Neural progenitor cell (in vitro differentiated cells): Measurements from ENCODE around the gene TDRD9. TPM values are rescaled to one million over a fixed set of nuclear protein-coding genes. Genes with fewer than 3 reads are reported as not detected.

Experiments
- DNase-seq: peaks from one replicate; pipeline ENCODE4 v3.0.0-alpha.2; 2016; ENCODE audit warnings: low spot score
- H2AFZ ChIP-seq: fragments of 200-600 bp; sonication (generic); replicated peaks from 2 replicates; pipeline ENCODE4 v1.6.1; 2016; ENCODE audit warnings: antibody characterized with exemption
- H3F3A ChIP-seq: fragments of 200-600 bp; sonication (generic); 2 replicates; pipeline ENCODE4 v1.6.1; 2016; ENCODE audit warnings: antibody characterized with exemption, low read depth
- H3K27ac ChIP-seq: fragments of 200-600 bp; sonication (generic); 2 replicates; pipeline ENCODE4 v1.5.1; 2016; ENCODE audit warnings: mild to moderate bottlenecking
- H3K27me3 ChIP-seq: fragments of 200-600 bp; sonication (generic); 2 replicates; pipeline ENCODE4 v1.6.1; 2016; ENCODE audit warnings: mild to moderate bottlenecking, moderate library complexity
- H3K36me3 ChIP-seq: fragments of 200-600 bp; sonication (generic); 2 replicates; pipeline ENCODE4 v1.5.1; 2016
- H3K4me1 ChIP-seq: fragments of 200-600 bp; sonication (generic); 2 replicates; pipeline ENCODE4 v1.6.1; 2016; ENCODE audit warnings: mixed run types
- H3K4me2 ChIP-seq: fragments of 200-600 bp; sonication (generic); 2 replicates; pipeline ENCODE4 v1.6.1; 2016
- H3K4me3 ChIP-seq: fragments of 200-600 bp; sonication (generic); 2 replicates; pipeline ENCODE4 v1.5.1; 2016
- H3K79me2 ChIP-seq: fragments of 200-600 bp; sonication (generic); 2 replicates; pipeline ENCODE4 v1.6.1; 2016; ENCODE audit warnings: low read depth
- H3K9ac ChIP-seq: fragments of 200-600 bp; sonication (generic); 2 replicates; pipeline ENCODE4 v1.6.1; 2016
- H3K9me3 ChIP-seq: fragments of 200-600 bp; sonication (generic); 2 replicates; pipeline ENCODE4 v1.5.1; 2016; ENCODE audit warnings: low read depth
- H4K20me1 ChIP-seq: fragments of 200-600 bp; sonication (generic); 2 replicates; pipeline ENCODE4 v1.6.1; 2016; ENCODE audit warnings: low read depth
- H3K27ac Mint-ChIP-seq: 3 replicates; pipeline ENCODE4 v1.8.0; 2021; ENCODE audit warnings: mixed read lengths
- H3K27me3 Mint-ChIP-seq: 2 replicates; pipeline ENCODE4 v1.8.0; 2022; ENCODE audit warnings: low read depth, mild to moderate bottlenecking, inconsistent platforms, moderate library complexity, mixed read lengths; ENCODE audit not compliant: insufficient read depth
- H3K36me3 Mint-ChIP-seq: 3 replicates; pipeline ENCODE4 v1.8.0; 2021; ENCODE audit warnings: mixed read lengths
- H3K4me1 Mint-ChIP-seq: 3 replicates; pipeline ENCODE4 v1.8.0; 2021; ENCODE audit warnings: mixed read lengths
- H3K4me3 Mint-ChIP-seq: 3 replicates; pipeline ENCODE4 v1.8.0; 2021; ENCODE audit warnings: mild to moderate bottlenecking, moderate library complexity, mixed read lengths
- H3K9me3 Mint-ChIP-seq: 3 replicates; pipeline ENCODE4 v1.8.0; 2020; ENCODE audit warnings: mixed read lengths
- EZH2 ChIP-seq: fragments of 200-600 bp; sonication (generic); IDR thresholded peaks from 2 replicates; pipeline ENCODE4 v1.6.1; 2017; ENCODE audit warnings: antibody characterized with exemption, mild to moderate bottlenecking, moderate library complexity
- EZH2phosphoT487 ChIP-seq: fragments of 200-600 bp; sonication (generic); IDR thresholded peaks from 2 replicates; pipeline ENCODE4 v1.6.1; 2017; ENCODE audit warnings: antibody characterized with exemption
- total RNA-seq: library from RNA; depleted of rRNA; stranded (reverse); fragments of >200 nt; gene quantifications from 2 replicates; pipeline ENCODE4 v1.2.3, GENCODE V29; 2015; ENCODE audit warnings: low replicate concordance
- TF ChIP-seq, protein P1 (sequence below): fragments of 200-600 bp; sonication (generic); IDR thresholded peaks from 2 replicates; pipeline ENCODE4 v1.5.1; 2017; ENCODE audit warnings: antibody characterized with exemption, mild to moderate bottlenecking

Gene TDRD9, protein sequence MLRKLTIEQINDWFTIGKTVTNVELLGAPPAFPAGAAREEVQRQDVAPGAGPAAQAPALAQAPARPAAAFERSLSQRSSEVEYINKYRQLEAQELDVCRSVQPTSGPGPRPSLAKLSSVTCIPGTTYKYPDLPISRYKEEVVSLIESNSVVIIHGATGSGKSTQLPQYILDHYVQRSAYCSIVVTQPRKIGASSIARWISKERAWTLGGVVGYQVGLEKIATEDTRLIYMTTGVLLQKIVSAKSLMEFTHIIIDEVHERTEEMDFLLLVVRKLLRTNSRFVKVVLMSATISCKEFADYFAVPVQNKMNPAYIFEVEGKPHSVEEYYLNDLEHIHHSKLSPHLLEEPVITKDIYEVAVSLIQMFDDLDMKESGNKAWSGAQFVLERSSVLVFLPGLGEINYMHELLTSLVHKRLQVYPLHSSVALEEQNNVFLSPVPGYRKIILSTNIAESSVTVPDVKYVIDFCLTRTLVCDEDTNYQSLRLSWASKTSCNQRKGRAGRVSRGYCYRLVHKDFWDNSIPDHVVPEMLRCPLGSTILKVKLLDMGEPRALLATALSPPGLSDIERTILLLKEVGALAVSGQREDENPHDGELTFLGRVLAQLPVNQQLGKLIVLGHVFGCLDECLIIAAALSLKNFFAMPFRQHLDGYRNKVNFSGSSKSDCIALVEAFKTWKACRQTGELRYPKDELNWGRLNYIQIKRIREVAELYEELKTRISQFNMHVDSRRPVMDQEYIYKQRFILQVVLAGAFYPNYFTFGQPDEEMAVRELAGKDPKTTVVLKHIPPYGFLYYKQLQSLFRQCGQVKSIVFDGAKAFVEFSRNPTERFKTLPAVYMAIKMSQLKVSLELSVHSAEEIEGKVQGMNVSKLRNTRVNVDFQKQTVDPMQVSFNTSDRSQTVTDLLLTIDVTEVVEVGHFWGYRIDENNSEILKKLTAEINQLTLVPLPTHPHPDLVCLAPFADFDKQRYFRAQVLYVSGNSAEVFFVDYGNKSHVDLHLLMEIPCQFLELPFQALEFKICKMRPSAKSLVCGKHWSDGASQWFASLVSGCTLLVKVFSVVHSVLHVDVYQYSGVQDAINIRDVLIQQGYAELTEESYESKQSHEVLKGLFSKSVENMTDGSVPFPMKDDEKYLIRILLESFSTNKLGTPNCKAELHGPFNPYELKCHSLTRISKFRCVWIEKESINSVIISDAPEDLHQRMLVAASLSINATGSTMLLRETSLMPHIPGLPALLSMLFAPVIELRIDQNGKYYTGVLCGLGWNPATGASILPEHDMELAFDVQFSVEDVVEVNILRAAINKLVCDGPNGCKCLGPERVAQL (N-terminal part only)
- total RNA-seq: not detected in 2 replicates

DNA sequence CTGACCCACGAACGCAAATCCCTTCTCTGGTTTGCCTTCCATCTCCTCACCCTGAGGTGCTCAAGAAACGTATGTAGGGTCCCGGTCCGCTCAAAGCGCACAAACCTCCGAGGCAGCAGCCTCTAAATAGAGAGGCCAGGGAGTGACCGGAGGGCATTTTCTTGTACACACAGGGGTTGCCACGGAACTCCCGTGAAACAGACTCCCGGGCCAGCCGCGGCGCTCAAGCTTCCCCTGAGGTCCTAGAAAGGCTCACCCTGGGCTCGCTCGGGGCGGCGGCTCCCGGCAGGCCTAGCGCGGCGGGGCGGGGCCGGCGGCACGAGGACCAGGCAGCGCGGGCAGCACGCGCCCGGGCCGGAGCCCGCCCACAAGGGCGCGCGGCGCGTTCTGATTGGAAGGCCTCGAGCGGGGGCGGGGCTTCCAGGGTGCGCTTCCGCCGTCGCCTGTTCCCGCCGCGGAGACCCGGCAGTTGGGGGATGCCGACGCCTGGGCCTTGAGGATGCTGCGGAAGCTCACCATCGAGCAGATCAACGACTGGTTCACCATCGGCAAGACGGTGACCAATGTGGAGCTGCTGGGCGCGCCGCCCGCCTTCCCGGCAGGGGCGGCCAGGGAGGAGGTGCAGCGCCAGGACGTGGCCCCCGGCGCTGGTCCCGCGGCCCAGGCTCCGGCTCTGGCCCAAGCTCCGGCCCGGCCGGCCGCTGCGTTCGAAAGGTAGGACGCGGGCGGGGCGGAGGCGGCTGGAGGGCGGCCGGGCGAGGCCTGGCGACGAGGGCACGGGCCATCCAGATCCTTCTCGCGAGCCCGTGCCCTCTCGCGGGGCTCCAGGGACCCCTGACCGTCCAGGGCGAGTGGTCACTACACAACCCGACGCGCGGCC lies at the start of gene TDRD9:
Gene TDRD9 (plus strand): TSS at position 446 of the 880 bp plus-strand sequence. CDS start 54 bp downstream, at position 500.
- Histone ChIP-seq H3K27me3 (no peaks in the 10 kb centered on the region), H3F3A (no peaks in the 10 kb centered on the region), H3K9me3 (no peaks in the 10 kb centered on the region), H3K9ac (no peak within 1 kb of the TSS), H4K20me1 (no peaks in the 10 kb centered on the region), H3K4me2 (no peak within 1 kb of the TSS), H3K79me2 (no peaks in the 10 kb centered on the region), H3K4me3 (no peak within 1 kb of the TSS), H3K4me1 (no peaks in the 10 kb centered on the region), H2AFZ (no peak within 1 kb of the TSS), H3K27ac (no peak within 1 kb of the TSS), H3K36me3 (no peaks in the 10 kb centered on the region)
- peaks cover 3% of the 10 kb centered on the region for H3K9me3 Mint-ChIP-seq
- no peak for TF ChIP-seq EZH2phosphoT487
- TF ChIP-seq EZH2: no peak
- TF ChIP-seq, protein P1, sequence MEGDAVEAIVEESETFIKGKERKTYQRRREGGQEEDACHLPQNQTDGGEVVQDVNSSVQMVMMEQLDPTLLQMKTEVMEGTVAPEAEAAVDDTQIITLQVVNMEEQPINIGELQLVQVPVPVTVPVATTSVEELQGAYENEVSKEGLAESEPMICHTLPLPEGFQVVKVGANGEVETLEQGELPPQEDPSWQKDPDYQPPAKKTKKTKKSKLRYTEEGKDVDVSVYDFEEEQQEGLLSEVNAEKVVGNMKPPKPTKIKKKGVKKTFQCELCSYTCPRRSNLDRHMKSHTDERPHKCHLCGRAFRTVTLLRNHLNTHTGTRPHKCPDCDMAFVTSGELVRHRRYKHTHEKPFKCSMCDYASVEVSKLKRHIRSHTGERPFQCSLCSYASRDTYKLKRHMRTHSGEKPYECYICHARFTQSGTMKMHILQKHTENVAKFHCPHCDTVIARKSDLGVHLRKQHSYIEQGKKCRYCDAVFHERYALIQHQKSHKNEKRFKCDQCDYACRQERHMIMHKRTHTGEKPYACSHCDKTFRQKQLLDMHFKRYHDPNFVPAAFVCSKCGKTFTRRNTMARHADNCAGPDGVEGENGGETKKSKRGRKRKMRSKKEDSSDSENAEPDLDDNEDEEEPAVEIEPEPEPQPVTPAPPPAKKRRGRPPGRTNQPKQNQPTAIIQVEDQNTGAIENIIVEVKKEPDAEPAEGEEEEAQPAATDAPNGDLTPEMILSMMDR: no peak
- peaks cover 3% of the 10 kb centered on the region for H3K4me1 Mint-ChIP-seq
- peaks cover 2% of the 10 kb centered on the region for H3K27me3 Mint-ChIP-seq
- no peaks in the 10 kb centered on the region for H3K36me3 Mint-ChIP-seq
- no peak for DNase-seq
- H3K4me3 Mint-ChIP-seq: no peak within 1 kb of the TSS
- H3K27ac Mint-ChIP-seq: no peak within 1 kb of the TSS

DNA sequence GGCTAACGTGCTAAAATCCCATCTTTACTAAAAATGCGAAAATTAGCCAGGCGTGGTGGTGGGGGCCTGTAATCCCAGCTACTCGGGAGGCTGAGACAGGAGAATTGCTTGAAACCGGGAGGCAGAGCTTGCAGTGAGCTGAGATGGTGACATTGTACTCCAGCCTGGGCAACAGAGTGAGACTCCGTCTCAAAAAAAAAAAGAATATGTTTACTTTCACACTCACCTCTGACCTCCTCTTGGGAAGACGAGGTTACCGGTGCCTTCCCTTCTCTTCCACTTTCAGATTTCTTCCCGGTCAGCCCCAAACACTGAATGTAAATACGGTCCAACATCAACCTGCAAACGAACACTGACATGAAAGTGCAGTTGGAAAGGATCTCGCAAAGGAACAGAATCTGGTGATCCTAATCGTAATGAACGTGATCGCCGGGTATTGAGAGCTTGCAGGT lies 49.1 kb upstream of the TDRD9 start:
- Mint-ChIP-seq H3K27me3 (peaks cover 5% of the 10 kb centered on the region), H3K27ac (no peak overlapping the region), H3K4me3 (no peak overlapping the region), H3K4me1 (peaks cover 29% of the 10 kb centered on the region), H3K9me3 (peaks cover 2% of the 10 kb centered on the region), H3K36me3 (no peaks in the 10 kb centered on the region)
- Histone ChIP-seq H3K4me1 (peaks cover 14% of the 10 kb centered on the region), H4K20me1 (no peaks in the 10 kb centered on the region), H2AFZ (no peak overlapping the region), H3K27me3 (no peaks in the 10 kb centered on the region), H3K4me3 (no peak overlapping the region), H3K79me2 (no peaks in the 10 kb centered on the region), H3K9ac (no peak overlapping the region), H3K27ac (no peak overlapping the region), H3K36me3 (no peaks in the 10 kb centered on the region), H3F3A (peaks cover 7% of the 10 kb centered on the region), H3K9me3 (no peaks in the 10 kb centered on the region), H3K4me2 (no peak overlapping the region)
- no peak for DNase-seq
- TF ChIP-seq EZH2phosphoT487: no peak
- no peak for TF ChIP-seq EZH2
- TF ChIP-seq, protein P1: no peak
